Retinal pigment epithelial cell (primary cell): ENCODE results near the gene C4A.

Experiments used
- DNase-seq: peaks from one replicate; pipeline ENCODE4 v3.0.0-alpha.2; 2010; ENCODE audit warnings: low read depth
- H3K4me3 ChIP-seq: 2 replicates; pipeline ENCODE4 v1.5.1; 2011; ENCODE audit warnings: mild to moderate bottlenecking, low read length, control low read depth, moderate library complexity
- TF ChIP-seq, protein P1 (sequence below): conservative IDR thresholded peaks from 2 replicates; pipeline ENCODE4 v1.5.1; 2011; ENCODE audit warnings: low read depth, low read length, control low read depth, inconsistent platforms

The C4A gene

DNA sequence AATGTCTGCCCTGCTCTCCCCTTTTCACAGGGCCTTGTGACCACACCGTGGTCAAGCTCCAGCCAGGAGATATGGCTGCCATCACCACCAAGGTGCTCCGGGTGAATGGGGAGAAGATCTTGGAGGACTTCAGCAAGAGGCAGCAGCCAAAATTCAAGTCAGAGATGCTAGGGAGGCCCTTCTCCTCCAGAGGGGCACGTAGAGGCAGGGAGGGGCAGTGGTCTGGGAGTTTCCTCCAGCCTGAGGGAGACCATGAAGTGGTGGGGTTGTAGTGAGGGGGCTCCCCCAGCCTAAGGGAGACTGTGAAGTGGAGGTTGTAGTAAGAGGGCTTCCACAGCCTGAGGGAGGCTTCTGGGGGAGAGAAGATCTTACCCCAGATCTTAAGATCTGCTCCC lies 13.9 kb upstream of the C4A start:
- no peak for DNase-seq
- TF ChIP-seq, protein P1, sequence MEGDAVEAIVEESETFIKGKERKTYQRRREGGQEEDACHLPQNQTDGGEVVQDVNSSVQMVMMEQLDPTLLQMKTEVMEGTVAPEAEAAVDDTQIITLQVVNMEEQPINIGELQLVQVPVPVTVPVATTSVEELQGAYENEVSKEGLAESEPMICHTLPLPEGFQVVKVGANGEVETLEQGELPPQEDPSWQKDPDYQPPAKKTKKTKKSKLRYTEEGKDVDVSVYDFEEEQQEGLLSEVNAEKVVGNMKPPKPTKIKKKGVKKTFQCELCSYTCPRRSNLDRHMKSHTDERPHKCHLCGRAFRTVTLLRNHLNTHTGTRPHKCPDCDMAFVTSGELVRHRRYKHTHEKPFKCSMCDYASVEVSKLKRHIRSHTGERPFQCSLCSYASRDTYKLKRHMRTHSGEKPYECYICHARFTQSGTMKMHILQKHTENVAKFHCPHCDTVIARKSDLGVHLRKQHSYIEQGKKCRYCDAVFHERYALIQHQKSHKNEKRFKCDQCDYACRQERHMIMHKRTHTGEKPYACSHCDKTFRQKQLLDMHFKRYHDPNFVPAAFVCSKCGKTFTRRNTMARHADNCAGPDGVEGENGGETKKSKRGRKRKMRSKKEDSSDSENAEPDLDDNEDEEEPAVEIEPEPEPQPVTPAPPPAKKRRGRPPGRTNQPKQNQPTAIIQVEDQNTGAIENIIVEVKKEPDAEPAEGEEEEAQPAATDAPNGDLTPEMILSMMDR, result no peak
- no peak overlapping the region for H3K4me3 ChIP-seq

GRCh38 chr6:31968326-31968725 lies 13.5 kb upstream of the C4A start:
- no peak overlapping the region for H3K4me3 ChIP-seq
- TF ChIP-seq, protein P1, result no peak
- DNase-seq, result no peak

GRCh38 chr6:31968791-31969711 lies 12.8 kb upstream of the C4A start:
- TF ChIP-seq, protein P1, result no peak
- no peak overlapping the region for H3K4me3 ChIP-seq
- DNase-seq, result no peak

DNA sequence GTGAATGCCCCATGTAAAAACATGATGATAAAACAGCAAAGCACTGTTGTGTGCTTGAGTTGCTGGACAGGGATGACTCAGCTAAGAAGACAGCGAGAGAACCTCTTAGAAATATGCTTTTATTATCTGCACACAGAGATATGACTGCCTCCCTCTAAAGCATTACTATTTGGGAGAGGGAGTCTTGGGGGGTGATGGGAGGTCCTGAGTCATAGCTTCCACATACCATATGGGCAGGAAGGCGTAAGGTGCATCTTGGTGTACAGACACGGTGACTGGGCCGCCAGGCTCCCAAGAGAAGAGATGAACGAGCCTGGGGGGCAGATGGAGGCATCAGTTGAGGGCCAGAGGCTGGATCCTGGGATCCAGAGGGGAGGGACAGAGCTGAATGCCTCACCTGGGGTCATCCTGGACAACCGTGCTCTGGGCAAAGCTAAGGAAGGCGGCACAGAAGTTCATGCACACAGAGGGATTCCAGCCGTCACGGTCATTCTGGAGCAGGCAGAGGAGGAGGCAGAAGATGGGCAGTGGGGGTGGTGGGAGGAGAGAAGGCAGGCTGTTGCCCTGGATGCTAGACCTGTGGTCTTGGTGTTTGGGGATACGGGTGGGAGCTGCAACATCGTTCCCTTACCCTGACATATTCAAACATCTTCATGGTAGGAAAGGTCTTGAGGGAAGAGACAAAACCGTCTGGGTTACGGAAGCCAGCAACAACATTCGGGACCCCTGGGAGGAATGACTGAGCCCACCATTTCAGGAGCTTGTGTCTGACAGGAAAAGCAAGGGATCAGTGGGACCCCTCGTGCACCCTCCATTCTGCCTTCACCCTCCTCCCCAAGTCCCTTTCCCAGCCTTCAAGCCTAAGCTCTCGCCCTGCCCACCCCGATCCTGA lies 11.9 kb upstream of the C4A start:
- DNase-seq, result no peak
- peak overlapping the region; percentile 91 for H3K4me3 ChIP-seq
- TF ChIP-seq, protein P1, result no peak

DNA sequence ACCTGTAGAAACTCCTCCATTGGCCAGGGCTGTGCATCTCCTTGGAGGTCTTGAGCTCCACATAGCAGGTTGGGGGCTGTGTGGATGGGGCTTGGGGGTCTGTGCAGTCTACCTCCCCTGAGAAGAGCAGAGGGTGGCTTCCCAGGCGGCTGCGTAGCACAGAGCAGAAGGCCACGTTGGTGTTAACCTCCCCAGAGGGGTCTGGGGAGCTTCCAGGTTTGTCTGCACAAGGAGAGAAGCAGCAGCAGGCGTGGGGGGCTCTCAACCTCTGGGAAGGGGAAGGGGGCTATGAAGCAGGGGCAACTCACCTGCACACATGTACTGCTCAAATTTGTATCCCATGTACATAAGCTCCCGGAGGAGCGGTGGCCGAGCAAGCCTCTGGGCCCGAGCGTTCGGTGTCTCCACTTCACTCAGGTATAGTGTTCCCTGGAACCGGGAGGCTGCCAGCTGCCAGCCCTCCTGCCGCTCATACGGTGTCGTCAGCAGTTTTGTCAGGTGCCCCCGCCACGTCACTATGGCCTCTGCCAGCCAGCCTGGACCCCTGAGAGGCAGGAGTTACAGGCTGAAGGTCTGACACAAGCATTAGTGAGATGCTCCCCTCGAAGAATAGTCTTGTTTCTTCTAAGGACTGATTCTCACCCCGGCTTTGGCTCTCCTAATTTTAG lies 11.1 kb upstream of the C4A start:
- H3K4me3 ChIP-seq, result peak overlapping the region; percentile 91
- no peak for DNase-seq
- TF ChIP-seq, protein P1, result no peak

GRCh38 chr6:31971279-31971992 lies 10.4 kb upstream of the C4A start:
- TF ChIP-seq, protein P1, result no peak

More at GRCh38 chr6:31971279-31971992, 10.4 kb upstream of the C4A start:
- no peak for DNase-seq
- peak overlapping the region; percentile 91 for H3K4me3 ChIP-seq
